Loucy (cell line): ENCODE results near the gene ACVR1.

Experiments
- H2AFZ ChIP-seq: fragments of 200-600 bp; sonication (generic); 2 replicates; pipeline ENCODE4 v1.6.0; 2016; ENCODE audit warnings: antibody characterized with exemption, mild to moderate bottlenecking, low read length, moderate library complexity
- H3F3A ChIP-seq: fragments of 200-600 bp; 2 replicates; pipeline ENCODE4 v1.6.0; 2016; ENCODE audit warnings: antibody characterized with exemption, low read depth, mild to moderate bottlenecking
- H3K27me3 ChIP-seq: fragments of 200-600 bp; sonication (generic); 2 replicates; pipeline ENCODE4 v1.6.1; 2014; ENCODE audit warnings: low read length, mild to moderate bottlenecking; ENCODE audit not compliant: insufficient read depth, poor library complexity, severe bottlenecking
- H3K36me3 ChIP-seq: fragments of 200-600 bp; sonication (generic); 2 replicates; pipeline ENCODE4 v1.6.1; 2016; ENCODE audit warnings: low read length; ENCODE audit not compliant: insufficient read depth
- H3K4me1 ChIP-seq: fragments of 200-600 bp; sonication (generic); 2 replicates; pipeline ENCODE4 v1.5.1; 2014; ENCODE audit warnings: low read length, mild to moderate bottlenecking; ENCODE audit not compliant: insufficient read depth, poor library complexity, severe bottlenecking
- H3K4me2 ChIP-seq: fragments of 200-600 bp; sonication (generic); 2 replicates; pipeline ENCODE4 v1.6.0; 2014; ENCODE audit warnings: antibody characterized with exemption, low read length, low read depth, mild to moderate bottlenecking; ENCODE audit not compliant: poor library complexity, severe bottlenecking
- H3K4me3 ChIP-seq: fragments of 200-600 bp; sonication (generic); 2 replicates; pipeline ENCODE4 v1.5.1; 2014; ENCODE audit warnings: low read length, mild to moderate bottlenecking, mixed read lengths; ENCODE audit not compliant: poor library complexity, severe bottlenecking
- H3K79me2 ChIP-seq: fragments of 200-600 bp; sonication (generic); 2 replicates; pipeline ENCODE4 v1.6.1; 2014; ENCODE audit warnings: low read length; ENCODE audit not compliant: insufficient read depth
- H3K9ac ChIP-seq: fragments of 200-600 bp; sonication (generic); 2 replicates; pipeline ENCODE4 v1.6.0; 2014; ENCODE audit warnings: mild to moderate bottlenecking, low read depth, low read length, moderate library complexity; ENCODE audit not compliant: poor library complexity, severe bottlenecking
- H3K9me2 ChIP-seq: fragments of 200-600 bp; sonication (generic); replicated peaks from 2 replicates; pipeline ENCODE4 v1.6.1; 2016; ENCODE audit warnings: low read depth, low read length, mixed read lengths
- H3K9me3 ChIP-seq: fragments of 200-600 bp; sonication (generic); 2 replicates; pipeline ENCODE4 v1.6.1; 2014; ENCODE audit warnings: mild to moderate bottlenecking, antibody characterized with exemption, low read length, low read depth; ENCODE audit not compliant: insufficient read depth
- H4K20me1 ChIP-seq: fragments of 200-600 bp; sonication (generic); 2 replicates; pipeline ENCODE4 v1.6.0; 2014; ENCODE audit warnings: antibody characterized with exemption, low read length, mild to moderate bottlenecking; ENCODE audit not compliant: insufficient read depth, poor library complexity, severe bottlenecking
- CTCF ChIP-seq: fragments of 200-600 bp; sonication (generic); conservative IDR thresholded peaks from 2 replicates; pipeline ENCODE4 v1.5.1; 2014; ENCODE audit warnings: mild to moderate bottlenecking, antibody characterized with exemption, low read length
- EZH2phosphoT487 ChIP-seq: fragments of 200-600 bp; IDR thresholded peaks from 2 replicates; pipeline ENCODE4 v1.6.1; 2018; ENCODE audit warnings: antibody characterized with exemption, mild to moderate bottlenecking, moderate library complexity, borderline replicate concordance

Gene ACVR1

GRCh38 chr2:157922815-157923214 is 46.7 kb upstream of the ACVR1 start:
- no peak overlapping the region for H3K9ac ChIP-seq
- no peaks in the 10 kb centered on the region for H3K9me3 ChIP-seq
- H3K4me2 ChIP-seq = no peak overlapping the region
- no peaks in the 10 kb centered on the region for H3K9me2 ChIP-seq
- H3K36me3 ChIP-seq = no peaks in the 10 kb centered on the region
- no peaks in the 10 kb centered on the region for H3K79me2 ChIP-seq
- no peaks in the 10 kb centered on the region for H3F3A ChIP-seq
- TF ChIP-seq EZH2phosphoT487 (no peak), CTCF (no peak)
- H4K20me1 ChIP-seq = no peaks in the 10 kb centered on the region
- H3K4me3 ChIP-seq = no peak overlapping the region
- H3K27me3 ChIP-seq = no peaks in the 10 kb centered on the region
- no peak overlapping the region for H2AFZ ChIP-seq
- H3K4me1 ChIP-seq = no peaks in the 10 kb centered on the region

- Histone ChIP-seq H4K20me1 (no peaks in the 10 kb centered on the region), H3K9me2 (no peaks in the 10 kb centered on the region), H2AFZ (no peak overlapping the region), H3K36me3 (no peaks in the 10 kb centered on the region), H3K27me3 (no peaks in the 10 kb centered on the region), H3F3A (no peaks in the 10 kb centered on the region), H3K9ac (no peak overlapping the region), H3K4me3 (no peak overlapping the region), H3K4me1 (no peaks in the 10 kb centered on the region), H3K4me2 (no peak overlapping the region), H3K9me3 (no peaks in the 10 kb centered on the region), H3K79me2 (no peaks in the 10 kb centered on the region)
- no peak for TF ChIP-seq CTCF
- no peak for TF ChIP-seq EZH2phosphoT487
These were observed 46.2 kb upstream of the ACVR1 start for GRCh38 chr2:157922336-157922735.

DNA sequence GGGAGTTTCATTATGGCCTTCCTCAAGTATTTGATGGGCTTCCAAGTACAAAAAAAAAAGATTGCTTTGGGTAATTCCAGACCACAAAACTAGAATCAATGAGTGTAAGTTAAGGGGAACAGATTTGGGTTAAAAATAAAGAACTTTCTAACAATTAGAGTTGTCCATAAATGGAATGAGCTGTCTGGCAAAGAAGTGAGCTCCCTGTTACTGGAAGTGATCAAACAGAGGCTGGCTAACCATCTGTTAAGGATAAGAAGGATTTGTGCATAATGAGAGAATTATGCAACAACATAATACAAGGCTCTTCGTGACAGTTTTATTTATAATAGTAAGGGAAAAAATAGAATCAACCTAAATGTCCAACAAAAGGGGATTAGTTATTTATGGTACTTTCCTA is 44.6 kb upstream of the ACVR1 start:
- TF ChIP-seq EZH2phosphoT487 (no peak), CTCF (no peak)
- no peaks in the 10 kb centered on the region for H4K20me1 ChIP-seq
- H3K4me2 ChIP-seq = no peak overlapping the region

More for the DNA sequence above, 44.6 kb upstream of the ACVR1 start:
- no peaks in the 10 kb centered on the region for H3K27me3 ChIP-seq
- no peak overlapping the region for H3K4me3 ChIP-seq
- H3K9ac ChIP-seq = no peak overlapping the region
- H3K4me1 ChIP-seq = no peaks in the 10 kb centered on the region
- no peak overlapping the region for H2AFZ ChIP-seq
- H3K9me3 ChIP-seq = no peaks in the 10 kb centered on the region
- H3K79me2 ChIP-seq = no peaks in the 10 kb centered on the region
- H3K36me3 ChIP-seq = no peaks in the 10 kb centered on the region
- no peaks in the 10 kb centered on the region for H3F3A ChIP-seq
- H3K9me2 ChIP-seq = no peaks in the 10 kb centered on the region
